Suprapubic skin (tissue), 4 donors: ENCODE measurements around the gene LCE2D.

ENCODE experiments used
- CTCF ChIP-seq, 2 donors: fragments of 200-600 bp in 1 of 2; fragments of 450-650 bp in 1 of 2; sonication (generic) in 1 of 2; IDR thresholded peaks; one replicate each; pipeline ENCODE4 v1.5.1; 2016 to 2019; ENCODE audit warnings: antibody characterized with exemption in 2 of 2, mild to moderate bottlenecking in 1 of 2, moderate library complexity in 1 of 2
- EP300 ChIP-seq: sonication (generic); formaldehyde crosslinking; IDR thresholded peaks from one replicate; pipeline ENCODE4 v1.6.1; 2017; ENCODE audit warnings: antibody characterized with exemption
- POLR2A ChIP-seq, 2 donors: fragments of 450-650 bp; IDR thresholded peaks; one replicate each; pipeline ENCODE4 v1.6.1; 2017; ENCODE audit warnings: antibody characterized with exemption in 2 of 2, mild to moderate bottlenecking in 2 of 2, moderate library complexity in 2 of 2
- POLR2AphosphoS5 ChIP-seq, 3 donors: sonication (generic); formaldehyde crosslinking; IDR thresholded peaks; one replicate each; pipeline ENCODE4 v1.6.1; 2017; ENCODE audit warnings: antibody characterized with exemption in 3 of 3

GRCh38 chr1:152645146-152645545 is 18.0 kb upstream of the LCE2D start:
- no peak for TF ChIP-seq POLR2AphosphoS5 (IDR thresholded peaks at IDR 0.05)
- TF ChIP-seq POLR2A (IDR thresholded peaks at IDR 0.05): no peak
- TF ChIP-seq CTCF (IDR thresholded peaks at IDR 0.05): no peak
- no peak for TF ChIP-seq EP300
